ENCODE results near the gene PLAGL2. TPM values are rescaled to one million over a fixed set of nuclear protein-coding genes. Genes with fewer than 3 reads are reported as not detected.
A peak's percentile ranks its signal among the peaks of the same experiment; 100 is the strongest.

The PLAGL2 gene
- polyA plus RNA-seq, 1 donor (not counting 4 experiments of a cell fraction or from before 2014, with no cell fraction given) = 4.3 TPM

- Histone ChIP-seq H3K79me2 (ENCODE audit: control insufficient read depth, insufficient read depth, low read length) (peaks cover 81% of the 10 kb centered on the region), H3K4me2 (ENCODE audit: control insufficient read depth, extremely low read depth, insufficient read depth, low read depth, low read length) (peak overlapping the region; percentile 95), H3K36me3 (ENCODE audit: control insufficient read depth in 2 of 2, extremely low read depth in 1 of 2, insufficient read depth in 2 of 2, low read length in 2 of 2) (peaks cover 8 to 18% of the 10 kb centered on the region in 2 experiments), H3K27ac (ENCODE audit: control insufficient read depth, insufficient read depth, low read length) (peak overlapping the region; percentile 95), H3K4me1 (ENCODE audit: control insufficient read depth, extremely low read depth, insufficient read depth, low read length) (peaks cover 60% of the 10 kb centered on the region), H3K9ac (ENCODE audit: control insufficient read depth, extremely low read depth, insufficient read depth, low read length) (peak overlapping the region; percentile 96), H3K9me1 (ENCODE audit: control insufficient read depth, extremely low read depth, insufficient read depth, low read length) (no peaks in the 10 kb centered on the region), H2AFZ (ENCODE audit: control insufficient read depth, low read length) (no peak overlapping the region), H3K9me3 (ENCODE audit: control insufficient read depth, low read depth, low read length) (no peaks in the 10 kb centered on the region), H3K4me3 (ENCODE audit: control insufficient read depth in 2 of 3, extremely low read depth in 1 of 3, insufficient read depth in 2 of 3, low read depth in 1 of 3, low read length in 3 of 3) (peak overlapping the region in 2 of 3 experiments; percentile 10 to 85), H3K27me3 (ENCODE audit: control insufficient read depth, extremely low read depth, insufficient read depth, low read length) (no peaks in the 10 kb centered on the region), H4K20me1 (ENCODE audit: control insufficient read depth, extremely low read depth, insufficient read depth, low read length) (peaks cover 2% of the 10 kb centered on the region)
- no peak for TF ChIP-seq EZH2 (IDR thresholded peaks at IDR 0.05; ENCODE audit: low read length)
- TF ChIP-seq CTCF (optimal IDR thresholded peaks at IDR 0.05 in 1 of 3, IDR thresholded peaks at IDR 0.05 in 1 of 3, conservative IDR thresholded peaks at IDR 0.05 in 1 of 3; ENCODE audit: extremely low read depth in 1 of 3, insufficient read depth in 2 of 3, low read length in 3 of 3) = no peak
- dilution Hi-C loops (cut with MboI; ENCODE audit: extremely low pct_ligation_motif_present, low sequenced_read_pairs) = no loop called here
- no peak for FAIRE-seq
- no peak for DNase-seq (ENCODE audit: low read depth, low spot score)
These were observed 2.3 kb downstream of the PLAGL2 start for GRCh38 chr20:32205110-32205842.

- FAIRE-seq (peak; percentile 55), DNase-seq (ENCODE audit: low read depth, low spot score) (no peak)
- Histone ChIP-seq H4K20me1 (ENCODE audit: control insufficient read depth, extremely low read depth, insufficient read depth, low read length) (peaks cover 2% of the 10 kb centered on the region), H3K27ac (ENCODE audit: control insufficient read depth, insufficient read depth, low read length) (peak overlapping the region; percentile 95), H3K4me2 (ENCODE audit: control insufficient read depth, extremely low read depth, insufficient read depth, low read depth, low read length) (peak overlapping the region; percentile 95), H3K9me3 (ENCODE audit: control insufficient read depth, low read depth, low read length) (no peaks in the 10 kb centered on the region), H3K79me2 (ENCODE audit: control insufficient read depth, insufficient read depth, low read length) (peaks cover 83% of the 10 kb centered on the region), H3K4me1 (ENCODE audit: control insufficient read depth, extremely low read depth, insufficient read depth, low read length) (peaks cover 60% of the 10 kb centered on the region), H3K4me3 (ENCODE audit: control insufficient read depth in 2 of 3, extremely low read depth in 1 of 3, insufficient read depth in 2 of 3, low read depth in 1 of 3, low read length in 3 of 3) (peak overlapping the region in 2 of 3 experiments; percentile 10 to 26), H2AFZ (ENCODE audit: control insufficient read depth, low read length) (no peak overlapping the region), H3K9ac (ENCODE audit: control insufficient read depth, extremely low read depth, insufficient read depth, low read length) (peak overlapping the region; percentile 96), H3K36me3 (ENCODE audit: control insufficient read depth in 2 of 2, extremely low read depth in 1 of 2, insufficient read depth in 2 of 2, low read length in 2 of 2) (peaks cover 10 to 22% of the 10 kb centered on the region in 2 experiments), H3K9me1 (ENCODE audit: control insufficient read depth, extremely low read depth, insufficient read depth, low read length) (no peaks in the 10 kb centered on the region), H3K27me3 (ENCODE audit: control insufficient read depth, extremely low read depth, insufficient read depth, low read length) (no peaks in the 10 kb centered on the region)
- TF ChIP-seq EZH2 (IDR thresholded peaks at IDR 0.05; ENCODE audit: low read length) (no peak), CTCF (optimal IDR thresholded peaks at IDR 0.05 in 1 of 3, IDR thresholded peaks at IDR 0.05 in 1 of 3, conservative IDR thresholded peaks at IDR 0.05 in 1 of 3; ENCODE audit: extremely low read depth in 1 of 3, insufficient read depth in 2 of 3, low read length in 3 of 3) (no peak)
- dilution Hi-C loops (cut with MboI; ENCODE audit: extremely low pct_ligation_motif_present, low sequenced_read_pairs) = no loop called here
These were observed 3.1 kb downstream of the PLAGL2 start for GRCh38 chr20:32204205-32205109.
